Left renal pelvis (tissue), 4 donors: ENCODE data around the gene PLA2G5. TPM values are rescaled to one million over a fixed set of nuclear protein-coding genes. Genes with fewer than 3 reads are reported as not detected.

Experiments
- DNase-seq, 4 donors: peaks; one replicate each; pipeline ENCODE4 v3.0.0-alpha.2; 2013; ENCODE audit warnings: low read depth in 4 of 4, low spot score in 3 of 4
- polyA plus RNA-seq, 4 donors: library from polyadenylated mRNA; unstranded; fragments of 120-200 nt; gene quantifications; one replicate each; pipeline ENCODE4 v1.2.1, GENCODE V29; 2013; ENCODE audit not compliant: insufficient read length in 4 of 4

PLA2G5 gene
- polyA plus RNA-seq, 4 donors: not detected

GRCh38 chr1:20087668-20088067 lies 17.7 kb downstream of the PLA2G5 start:
- no peak for DNase-seq

- no peak for DNase-seq
Measured at GRCh38 chr1:20089328-20090077, 19.5 kb downstream of the PLA2G5 start.

GRCh38 chr1:20090119-20090518 lies 20.1 kb downstream of the PLA2G5 start:
- DNase-seq: no peak

DNA sequence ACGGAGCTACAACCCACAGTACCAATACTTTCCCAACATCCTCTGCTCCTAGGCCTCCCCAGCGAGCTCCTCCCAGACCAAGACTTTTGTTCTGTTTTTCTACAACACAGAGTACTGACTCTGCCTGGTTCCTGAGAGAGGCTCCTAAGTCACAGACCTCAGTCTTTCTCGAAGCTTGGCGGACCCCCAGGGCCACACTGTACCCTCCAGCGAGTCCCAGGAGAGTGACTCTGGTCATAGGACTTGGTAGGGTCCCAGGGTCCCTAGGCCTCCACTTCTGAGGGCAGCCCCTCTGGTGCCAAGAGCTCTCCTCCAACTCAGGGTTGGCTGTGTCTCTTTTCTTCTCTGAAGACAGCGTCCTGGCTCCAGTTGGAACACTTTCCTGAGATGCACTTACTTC lies 20.6 kb downstream of the PLA2G5 start:
- no peak for DNase-seq

DNA sequence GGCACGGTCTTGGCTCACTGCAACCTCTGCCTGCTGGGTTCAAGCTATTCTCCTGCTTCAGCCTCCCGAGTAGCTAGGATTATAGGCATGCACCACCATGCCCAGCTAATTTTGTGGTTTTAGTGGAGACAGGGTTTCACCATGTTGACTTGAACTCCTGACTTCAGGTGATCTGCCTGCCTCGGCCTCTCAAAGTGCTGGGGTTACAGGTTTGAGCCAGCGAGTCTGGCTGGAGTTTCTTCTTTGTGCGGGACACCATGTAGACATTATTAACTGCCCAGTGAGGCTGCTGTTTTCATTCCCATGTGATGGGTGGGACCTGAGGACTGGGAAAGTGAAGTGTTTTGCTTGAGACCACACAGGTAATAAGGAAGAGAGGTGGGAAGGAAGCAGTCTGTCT lies 23.3 kb downstream of the PLA2G5 start:
- DNase-seq: no peak

DNA sequence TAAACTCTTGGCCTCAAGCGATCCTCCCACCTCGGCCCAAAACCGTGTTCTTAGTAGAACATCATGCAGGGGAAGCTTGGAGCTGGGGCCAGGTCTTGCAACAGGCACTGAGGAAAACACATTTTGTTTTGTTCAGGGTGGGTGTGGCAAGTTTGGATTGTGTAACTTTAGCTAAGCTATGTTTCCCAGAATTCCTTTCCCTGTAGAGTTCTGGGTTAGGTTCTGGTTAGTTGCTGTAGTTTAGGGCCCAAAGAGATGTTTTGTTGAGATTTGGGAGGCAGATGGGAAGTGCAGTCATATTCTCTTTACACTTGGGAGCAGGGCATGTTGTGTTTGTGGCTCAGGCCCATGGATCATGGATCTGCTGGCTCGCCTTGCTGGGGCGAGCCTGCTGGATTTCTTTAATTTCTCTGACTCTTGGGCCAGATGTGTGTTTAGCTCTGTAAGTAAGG lies 24.0 kb downstream of the PLA2G5 start:
- DNase-seq: no peak

- DNase-seq: no peak
Measured at GRCh38 chr1:20095564-20096434, 25.8 kb downstream of the PLA2G5 start.

DNA sequence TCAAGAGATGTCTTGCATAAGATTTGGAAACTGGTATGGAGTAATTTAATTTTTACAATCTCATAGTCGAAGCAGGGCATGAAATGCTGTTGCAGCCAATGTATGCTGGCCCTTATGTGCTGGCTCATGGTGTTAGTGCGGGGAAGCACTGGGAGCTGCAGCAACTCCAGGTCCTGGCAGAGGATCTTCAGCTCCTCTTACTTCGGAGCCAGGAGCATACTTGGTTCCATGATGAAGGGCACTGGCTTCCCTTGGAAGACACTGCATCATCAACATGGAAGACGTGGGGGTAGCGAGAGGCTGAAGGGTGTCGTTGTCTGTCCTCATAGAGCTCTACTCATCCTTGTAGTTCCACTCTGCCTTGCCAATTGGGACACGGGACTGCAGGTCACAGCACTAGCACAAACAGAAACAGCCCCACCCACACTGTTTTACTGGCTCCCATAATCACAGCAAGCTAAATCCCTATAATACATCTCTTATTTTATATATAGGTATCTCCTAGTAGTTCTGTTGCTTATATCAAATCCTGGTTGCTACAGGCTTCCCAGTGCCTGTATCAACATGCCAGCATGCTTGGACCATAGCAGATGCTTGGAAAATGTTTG lies 26.9 kb downstream of the PLA2G5 start:
- DNase-seq: no peak

DNA sequence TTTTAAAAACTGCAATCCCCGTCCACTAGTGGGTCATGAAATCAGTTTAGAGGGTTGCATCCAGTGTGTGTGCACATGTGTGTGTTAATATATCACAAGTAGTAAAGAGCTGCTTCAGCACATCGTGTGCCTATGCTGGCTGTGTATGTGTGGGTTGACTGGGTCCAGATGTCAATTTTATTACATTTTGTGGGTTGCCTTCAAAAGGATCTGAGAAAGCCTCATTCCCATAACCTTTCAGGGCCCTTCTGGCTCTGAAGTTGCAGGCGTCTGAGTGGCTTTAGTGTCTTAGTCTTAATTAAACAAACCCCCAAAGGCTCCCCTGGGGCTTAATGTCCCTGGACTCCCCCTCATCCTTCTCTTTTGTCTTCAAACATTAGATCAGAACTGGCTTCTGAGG lies 29.5 kb downstream of the PLA2G5 start:
- DNase-seq: no peak

- no peak for DNase-seq
Measured at GRCh38 chr1:20100632-20101355, 30.8 kb downstream of the PLA2G5 start.

DNA sequence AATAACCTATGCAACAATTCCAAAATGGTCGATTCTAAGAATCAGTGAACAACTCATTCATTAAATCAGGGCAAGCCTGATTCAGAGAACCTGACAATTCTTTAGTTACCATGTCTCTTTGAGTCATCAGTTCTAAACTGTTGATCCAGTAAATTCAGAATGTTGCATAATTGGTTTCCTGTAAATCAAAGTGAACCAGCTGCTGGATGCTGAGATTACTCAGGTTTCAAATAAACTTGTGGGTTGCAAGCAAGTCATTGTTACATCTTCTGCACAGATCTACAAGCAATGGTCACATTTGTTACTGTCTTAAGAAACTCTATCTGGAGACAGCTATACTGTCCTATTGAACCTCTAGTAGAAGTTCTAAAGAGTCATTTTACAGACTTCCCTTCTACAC lies 32.9 kb downstream of the PLA2G5 start:
- no peak for DNase-seq

DNA sequence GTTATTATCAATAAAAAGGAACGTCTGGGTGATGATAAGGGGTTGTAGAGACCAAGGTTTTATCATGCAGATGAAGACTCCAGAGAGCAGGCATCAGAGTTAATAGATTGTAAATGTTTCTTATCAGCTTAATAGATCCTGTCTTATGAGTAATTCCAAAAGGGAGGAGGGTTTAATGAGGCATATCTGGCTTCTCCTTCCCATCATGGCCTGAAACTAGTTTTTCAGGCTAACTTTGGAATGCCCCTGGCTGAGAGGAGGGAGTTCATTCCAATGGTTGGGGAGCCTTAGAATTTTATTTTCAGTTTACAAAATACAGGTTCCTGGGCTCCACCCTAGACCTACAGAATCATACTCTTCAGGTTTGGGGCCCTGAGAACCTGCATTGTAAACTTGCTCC lies 35.9 kb downstream of the PLA2G5 start:
- DNase-seq: no peak

DNA sequence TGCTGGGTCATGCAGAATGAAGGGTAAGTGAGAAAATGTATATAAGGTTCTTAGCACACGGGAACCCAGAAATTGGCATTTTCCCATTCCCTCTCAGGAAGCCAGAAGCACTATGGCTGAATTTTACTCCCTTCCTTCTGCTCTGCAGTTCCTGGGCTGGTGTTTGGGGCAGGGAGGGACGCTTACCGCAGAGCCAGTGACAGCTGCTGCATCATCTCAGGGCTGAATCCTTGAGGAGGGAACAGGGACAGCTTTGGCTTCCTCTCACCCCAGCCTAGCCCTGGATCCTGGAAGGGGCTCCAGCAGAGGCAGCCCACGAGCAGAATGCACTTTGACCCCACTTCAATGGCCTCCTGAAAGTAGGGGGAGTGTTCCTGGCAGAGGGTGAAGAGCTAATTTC lies 37.4 kb downstream of the PLA2G5 start:
- DNase-seq: no peak

DNA sequence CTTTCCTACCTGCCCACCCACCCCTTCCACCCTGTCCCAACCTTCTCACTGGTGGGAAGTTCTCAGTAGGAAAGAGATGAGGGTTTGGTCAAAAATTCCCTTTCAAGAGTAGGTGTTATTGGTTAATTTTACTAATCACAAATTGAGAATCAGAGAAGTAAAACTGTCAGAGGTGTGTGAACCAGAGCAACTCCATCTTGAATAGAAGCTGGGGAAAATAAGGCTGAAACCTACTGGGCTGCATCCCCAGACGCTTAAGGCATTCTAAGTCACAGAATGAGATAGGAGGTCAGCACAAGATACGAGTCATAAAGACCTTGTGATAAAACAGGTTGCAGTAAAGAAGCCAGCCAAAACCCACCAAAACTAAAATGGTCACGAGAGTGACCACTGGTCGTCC lies 37.8 kb downstream of the PLA2G5 start:
- DNase-seq: no peak

- DNase-seq: no peak
Measured at GRCh38 chr1:20108366-20109123, 38.6 kb downstream of the PLA2G5 start.

DNA sequence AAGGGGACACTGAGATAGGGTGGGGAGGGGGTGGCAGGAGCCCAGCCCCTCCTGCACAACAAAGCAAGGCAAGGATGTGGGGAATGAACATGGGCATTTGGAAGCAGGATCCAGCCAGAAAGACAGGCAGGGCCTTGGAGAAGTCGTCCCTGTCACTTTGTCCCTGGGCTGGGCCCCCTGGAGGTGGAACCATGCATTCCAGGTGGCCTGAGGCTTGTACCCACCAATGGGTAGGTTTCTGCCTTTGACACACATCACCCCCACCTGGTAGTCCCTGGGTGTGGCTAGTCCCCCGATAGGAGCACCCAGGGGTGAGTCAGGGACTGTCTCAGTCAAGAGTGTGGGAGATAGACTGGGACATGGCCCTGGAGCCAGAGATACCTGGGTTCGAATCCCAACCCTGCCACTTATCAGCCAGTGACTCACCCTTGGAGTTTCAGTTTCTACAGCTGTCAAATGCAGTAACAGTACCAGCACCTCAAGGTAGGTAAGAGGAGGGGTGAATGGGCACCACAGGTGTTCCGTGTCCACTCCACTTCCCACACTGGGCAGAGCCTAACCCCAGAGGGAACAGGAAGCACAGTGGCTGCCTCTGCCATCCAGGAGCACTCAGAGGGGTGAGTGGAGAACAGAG lies 39.3 kb downstream of the PLA2G5 start:
- DNase-seq: no peak

- no peak for DNase-seq
Measured at GRCh38 chr1:20110679-20111078, 40.7 kb downstream of the PLA2G5 start.

DNA sequence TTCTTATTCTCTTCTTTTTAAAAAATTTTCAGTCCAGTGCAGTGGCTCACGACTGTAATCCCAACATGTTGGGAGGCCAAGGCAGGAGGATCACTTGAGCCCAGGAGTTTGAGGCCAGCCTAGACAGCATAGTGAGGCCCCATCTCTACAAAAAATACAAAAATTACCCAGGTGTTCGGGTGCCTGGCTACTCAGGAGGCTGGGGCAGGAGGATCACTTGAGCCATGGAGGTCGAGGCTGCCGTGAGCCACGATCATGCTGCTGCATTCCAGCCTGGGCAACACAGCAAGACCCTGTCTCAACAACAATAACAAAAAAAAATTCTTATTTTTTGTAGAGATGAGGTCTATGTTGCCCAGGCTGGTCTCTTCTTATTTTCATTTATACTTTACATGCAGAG lies 41.5 kb downstream of the PLA2G5 start:
- DNase-seq: no peak

GRCh38 chr1:20112279-20113000 lies 42.4 kb downstream of the PLA2G5 start:
- DNase-seq: no peak
